GM12873 (cell line): ENCODE measurements around the gene PLEKHO2.

Experiments used
- CTCF ChIP-seq: IDR thresholded peaks from 2 replicates; pipeline ENCODE4 v1.5.1; 2012; ENCODE audit warnings: low read depth, mild to moderate bottlenecking, moderate library complexity, low read length, control low read depth; ENCODE audit not compliant: insufficient read depth; ENCODE audit errors: missing control alignments

PLEKHO2 gene

GRCh38 chr15:64901141-64901540 is 59.4 kb downstream of the PLEKHO2 start:
- no peak for TF ChIP-seq CTCF

- no peak for TF ChIP-seq CTCF
Observed at GRCh38 chr15:64901914-64902313, 60.2 kb downstream of the PLEKHO2 start.

- no peak for TF ChIP-seq CTCF
Observed at GRCh38 chr15:64902863-64903262, 61.1 kb downstream of the PLEKHO2 start.

- no peak for TF ChIP-seq CTCF
Observed at GRCh38 chr15:64903326-64903950, 61.7 kb downstream of the PLEKHO2 start.

- TF ChIP-seq CTCF = no peak
Observed at GRCh38 chr15:64904189-64904588, 62.5 kb downstream of the PLEKHO2 start.

GRCh38 chr15:64905119-64905831 is 63.6 kb downstream of the PLEKHO2 start:
- peak; percentile 84 for TF ChIP-seq CTCF

GRCh38 chr15:64905941-64906340 is 64.2 kb downstream of the PLEKHO2 start:
- no peak for TF ChIP-seq CTCF
